Ecto neural progenitor cell (in vitro differentiated cells): ENCODE measurements around the gene DDR1.
A peak's percentile ranks its signal among the peaks of the same experiment; 100 is the strongest.
"Not testable (repeated sequence)": the region's sequence is repeated elsewhere in the genome, so short reads cannot be mapped to it uniquely, and the experiment has no call there.

Source experiments
- DNase-seq: peaks from one replicate; pipeline ENCODE4 v3.0.0-alpha.2; 2018; ENCODE audit warnings: low spot score

DDR1 gene

DNA sequence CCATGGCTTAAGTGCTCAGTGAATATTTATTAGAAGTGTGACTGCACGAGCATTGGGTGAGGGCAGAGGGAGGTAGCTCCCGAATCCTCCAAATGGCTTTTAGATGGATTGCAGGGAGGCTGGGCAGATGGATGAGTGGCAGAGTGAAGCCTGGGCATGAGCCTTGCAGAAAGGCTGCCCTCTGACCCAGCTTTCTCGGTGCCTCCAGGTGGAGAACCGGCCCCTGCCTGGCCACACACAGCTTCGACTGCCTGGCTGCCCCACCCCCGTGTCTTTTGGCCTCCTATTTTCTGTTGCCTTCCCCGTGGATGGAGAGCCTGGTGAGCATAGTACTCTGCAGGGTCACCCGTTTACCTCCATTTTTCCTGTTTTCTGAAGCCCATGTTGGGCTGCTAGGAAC, 33.2 kb downstream of the DDR1 start:
- DNase-seq, result no peak

DNA sequence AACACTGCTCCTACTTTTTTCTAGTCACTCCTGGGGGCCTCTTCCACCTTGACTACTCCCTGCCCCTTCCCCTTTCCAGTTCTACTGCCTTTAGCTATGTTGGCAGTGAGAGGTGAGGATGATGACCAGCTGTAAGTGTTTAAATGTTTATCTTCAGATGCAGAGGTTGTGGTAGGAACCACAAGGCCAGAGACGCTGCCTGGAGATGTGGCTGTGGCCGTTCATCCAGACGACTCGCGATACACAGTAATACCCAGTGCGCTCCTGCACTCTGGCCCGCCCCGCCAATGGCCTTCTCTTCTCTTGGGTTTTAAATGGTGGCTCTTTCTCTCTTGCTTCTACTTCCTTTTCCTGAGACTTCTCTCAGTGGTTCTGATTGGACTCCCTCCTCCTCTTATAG, 34.4 kb downstream of the DDR1 start:
- no peak for DNase-seq

DNA sequence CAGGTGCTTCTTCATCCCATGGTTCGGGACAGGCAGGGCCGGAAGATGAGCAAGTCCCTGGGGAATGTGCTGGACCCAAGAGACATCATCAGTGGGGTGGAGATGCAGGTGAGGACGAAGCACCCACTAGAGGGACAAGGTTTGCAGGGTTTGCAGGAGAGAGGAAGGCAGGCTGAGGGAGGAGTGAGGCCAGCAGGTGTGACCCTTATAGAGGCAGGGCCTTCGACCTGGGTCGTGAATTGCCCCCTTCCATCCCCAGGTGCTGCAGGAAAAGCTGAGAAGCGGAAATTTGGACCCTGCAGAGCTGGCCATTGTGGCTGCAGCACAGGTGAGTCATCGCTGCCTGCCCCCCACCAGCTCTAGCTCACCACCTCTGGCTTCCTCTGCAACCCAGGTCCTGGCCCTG, 38.1 kb downstream of the DDR1 start:
- no peak for DNase-seq

DNA sequence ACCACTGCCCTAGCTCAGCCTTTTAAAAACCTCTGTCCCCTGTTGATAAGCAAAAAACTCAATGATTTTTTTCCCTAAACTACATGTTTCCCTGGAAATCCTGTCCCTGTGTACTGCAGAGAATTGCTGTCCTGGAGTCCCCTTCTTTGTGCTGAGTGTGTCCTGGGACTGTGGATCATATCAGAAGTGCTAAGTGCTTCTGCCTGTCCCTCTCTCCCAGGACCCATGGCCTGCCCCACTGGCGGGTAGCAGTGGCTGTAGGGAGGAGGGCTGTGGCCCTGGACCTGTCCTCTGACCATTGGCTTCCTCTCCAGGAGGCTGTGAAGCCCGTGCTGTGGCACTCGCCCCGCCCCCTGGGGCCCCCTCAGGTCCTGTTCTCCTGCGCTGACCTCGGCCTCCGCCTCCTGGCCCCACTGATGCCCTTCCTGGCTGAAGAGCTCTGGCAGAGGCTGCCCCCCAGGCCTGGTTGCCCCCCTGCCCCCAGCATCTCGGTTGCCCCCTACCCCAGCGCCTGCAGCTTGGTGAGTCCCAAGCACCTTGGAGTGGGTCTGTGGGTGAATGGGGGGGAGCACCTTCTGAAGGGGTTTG, 39.8 kb downstream of the DDR1 start:
- DNase-seq, result not testable (repeated sequence)

DNA sequence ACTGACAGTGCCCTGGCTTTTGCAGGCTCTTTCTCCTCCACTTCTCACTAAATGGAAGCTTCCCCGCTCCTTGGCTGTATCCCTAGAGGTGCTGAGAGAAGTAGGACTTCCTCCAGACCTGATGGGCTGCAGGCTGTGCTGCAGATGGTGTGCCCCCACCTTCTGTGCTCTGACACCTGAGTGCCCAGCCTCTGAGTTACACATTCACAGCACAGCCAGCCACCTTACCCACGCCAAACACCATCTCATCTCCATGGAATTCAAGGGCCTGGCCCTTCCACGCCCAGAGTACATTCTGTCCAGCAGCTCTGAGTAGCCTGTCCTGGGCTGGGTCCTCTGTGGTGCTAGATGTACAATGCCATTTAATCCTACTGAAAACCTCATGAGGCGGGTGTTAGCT, 42.3 kb downstream of the DDR1 start:
- DNase-seq, result no peak

DNA sequence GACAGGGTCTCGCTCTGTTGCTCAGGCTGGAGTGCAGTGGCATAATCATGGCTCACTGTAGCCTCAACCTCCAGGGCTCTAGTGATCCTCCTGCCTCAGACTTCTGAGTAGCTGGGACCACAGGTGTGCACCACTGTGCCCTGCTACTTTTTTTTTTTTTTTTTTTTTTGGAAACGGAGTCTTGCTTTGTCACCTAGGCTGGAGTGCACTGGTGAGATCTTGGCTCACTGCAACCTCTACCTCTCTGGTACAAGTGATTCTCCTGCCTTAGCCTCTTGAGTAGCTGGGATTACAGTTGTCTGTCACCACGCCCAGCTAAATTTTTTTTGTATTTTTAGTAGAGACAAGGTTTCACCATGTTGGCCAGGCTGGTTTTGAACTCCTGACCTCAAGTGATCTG, 42.8 kb downstream of the DDR1 start:
- DNase-seq, result not testable (repeated sequence)

DNA sequence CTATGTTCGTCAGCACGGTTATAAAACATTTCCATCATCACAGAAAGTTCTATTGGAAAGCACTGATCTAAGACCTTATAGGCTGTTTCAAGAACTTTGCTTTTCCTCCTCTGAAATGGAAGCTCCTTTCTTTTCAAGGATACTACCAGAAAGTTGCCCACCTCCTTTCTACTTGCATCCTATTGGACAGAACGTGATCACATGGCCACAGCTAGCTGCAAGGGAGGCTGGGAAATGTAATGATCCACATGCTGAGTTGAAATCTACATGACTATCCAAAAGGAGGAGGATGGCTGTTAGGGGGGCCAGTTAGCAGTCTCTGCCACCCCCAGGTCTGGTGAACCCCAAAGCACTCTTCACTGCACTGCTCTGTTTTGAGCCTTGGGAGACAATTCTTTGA, 44.4 kb downstream of the DDR1 start:
- DNase-seq, result no peak

DNA sequence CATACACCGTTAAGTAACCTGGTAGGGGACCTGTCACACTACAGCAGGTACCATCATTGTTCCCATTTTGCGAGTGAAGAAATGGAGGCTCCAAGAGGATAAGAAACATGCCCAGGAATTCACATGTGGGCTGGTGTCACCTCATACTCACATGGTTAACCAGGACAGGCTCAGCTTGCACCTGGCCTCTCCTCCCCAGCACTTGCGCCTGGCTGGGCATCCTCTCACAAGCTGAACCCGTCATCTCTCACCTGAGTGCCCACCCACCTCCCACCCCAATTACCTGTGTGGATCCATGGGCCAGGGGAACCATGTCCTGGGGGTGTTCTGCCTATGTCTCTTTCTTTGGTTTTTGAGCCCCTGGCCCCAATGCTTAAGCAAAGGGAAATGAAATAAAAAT, 46.2 kb downstream of the DDR1 start:
- no peak for DNase-seq

DNA sequence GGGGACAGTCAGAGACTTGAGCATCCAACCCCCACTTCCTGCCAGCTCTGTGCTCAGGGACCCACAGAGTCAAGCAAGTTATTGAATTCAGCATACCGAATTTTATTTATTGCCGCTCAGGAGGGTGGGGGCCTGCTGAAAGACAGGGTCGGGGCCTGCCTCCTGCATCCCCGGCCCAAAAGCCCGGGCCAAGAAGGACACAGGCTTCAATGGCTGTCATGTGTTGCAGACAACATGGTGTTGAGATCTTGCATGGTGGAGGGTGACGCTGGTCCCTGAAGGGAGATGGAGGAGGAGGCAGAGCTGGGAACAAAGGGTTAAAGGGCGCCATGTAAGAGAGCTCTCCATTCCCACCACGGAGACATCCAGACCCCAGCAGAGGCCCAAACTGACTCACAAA, 47.0 kb downstream of the DDR1 start:
- DNase-seq, result no peak

DNA sequence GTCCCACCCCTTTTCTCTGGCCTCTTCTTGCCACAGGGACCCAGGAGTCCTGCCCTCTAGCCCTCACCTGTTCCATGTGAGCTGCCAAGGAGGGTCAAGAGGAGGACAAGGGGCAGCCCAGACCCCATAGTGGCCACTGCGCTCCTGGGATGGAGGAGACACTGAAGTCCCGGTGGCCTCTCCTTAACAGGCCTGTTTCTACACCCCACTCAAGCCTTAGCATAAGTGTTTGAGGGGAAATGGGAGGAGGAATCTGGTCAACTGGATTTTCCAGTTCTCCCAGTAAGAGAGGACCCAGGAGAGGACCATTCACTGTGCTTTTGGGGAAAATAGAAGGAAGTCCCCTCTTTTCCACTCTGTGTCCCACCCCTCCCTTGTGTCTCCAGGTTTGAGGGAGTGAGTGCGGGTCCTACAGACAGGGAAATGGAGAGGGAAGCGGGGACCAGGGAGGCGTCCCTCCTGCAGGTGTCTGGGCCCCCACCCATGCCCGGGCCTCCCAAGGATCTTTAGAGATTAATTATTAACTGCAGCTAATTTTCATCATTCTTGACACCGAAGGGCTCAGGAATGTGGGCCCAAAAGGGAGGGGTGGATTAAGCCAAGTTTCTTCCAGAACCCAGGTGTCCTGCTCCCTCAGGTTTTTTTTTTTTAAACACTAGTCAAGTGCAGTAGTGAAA, 47.8 kb downstream of the DDR1 start, which contains the start of gene SFTA2:
Gene SFTA2, minus strand, starts transcription at position 202 of the 677 bp plus-strand sequence. Its CDS starts 74 bp downstream, at position 128.
- no peak for DNase-seq

DNA sequence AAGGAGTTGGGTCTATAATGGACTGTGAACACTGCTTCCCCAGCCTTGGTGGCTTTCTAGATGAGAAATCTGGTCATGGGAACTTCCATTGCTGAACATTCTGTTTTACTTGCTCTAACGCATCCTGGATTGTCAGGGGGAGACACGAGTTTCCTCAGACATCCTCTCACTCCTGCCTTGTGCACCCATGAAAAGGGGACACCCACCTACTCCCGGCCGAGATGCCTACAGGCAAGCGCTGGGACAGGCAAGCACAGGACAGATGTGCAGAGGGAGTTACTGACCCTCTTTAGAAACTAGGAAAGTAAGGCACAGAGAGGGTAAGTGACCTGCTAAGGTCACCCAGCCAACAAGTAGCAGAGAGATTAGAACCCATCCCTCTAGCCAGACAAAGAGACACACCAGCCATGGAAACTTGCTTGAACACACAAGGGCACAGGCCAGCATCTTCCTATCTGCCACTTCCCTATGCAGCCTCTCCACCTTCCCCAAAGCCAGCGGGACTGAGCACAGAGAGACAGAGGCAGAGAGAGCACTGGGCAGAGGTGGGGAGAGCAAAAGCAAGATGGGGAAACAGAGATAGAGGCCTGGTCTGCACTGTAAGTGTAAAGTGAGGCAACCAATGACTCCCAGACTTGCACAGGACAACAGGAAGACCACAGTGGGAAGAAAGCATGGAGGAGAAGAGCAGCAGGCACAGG, 48.5 kb downstream of the DDR1 start:
- no peak for DNase-seq

DNA sequence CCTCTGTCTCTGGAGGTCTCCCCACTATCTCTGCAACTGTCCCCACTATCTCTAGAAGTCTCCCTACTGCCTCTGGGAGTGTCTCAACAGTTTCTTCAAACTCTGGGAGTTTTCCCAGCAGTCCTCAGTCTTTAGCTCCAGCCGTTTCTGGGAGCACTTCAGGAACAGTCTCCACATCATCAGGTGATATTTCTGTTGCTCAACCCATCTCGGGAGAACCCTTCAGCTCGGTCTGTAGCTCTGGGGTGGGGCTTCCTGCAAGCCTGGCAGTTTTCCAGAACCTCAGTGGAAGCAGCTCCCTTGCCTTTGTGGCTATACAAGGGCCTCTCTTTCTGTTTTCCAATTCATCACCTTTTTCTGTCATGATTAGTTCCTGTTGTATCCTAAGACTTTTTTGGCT, 50.7 kb downstream of the DDR1 start:
- no peak for DNase-seq

DNA sequence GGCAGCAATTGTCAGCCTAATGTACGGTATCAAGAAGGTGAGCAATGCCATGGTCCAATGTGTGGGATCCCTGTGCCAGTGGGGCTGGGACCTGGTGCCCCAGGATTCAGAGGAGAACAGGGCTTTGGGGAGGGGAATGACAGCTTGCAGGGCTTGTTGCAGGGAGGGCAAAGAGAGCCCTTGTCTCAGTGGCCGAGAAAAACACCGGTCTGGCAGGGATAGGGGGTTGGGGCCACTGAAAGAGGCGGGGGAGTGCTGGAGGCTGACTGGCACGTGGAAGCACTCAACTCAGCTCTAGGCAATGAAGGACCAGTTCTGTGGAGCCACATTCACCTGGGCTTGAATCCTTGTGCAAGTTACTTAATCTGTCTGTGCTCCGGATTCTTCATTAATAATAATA, 52.9 kb downstream of the DDR1 start:
- DNase-seq, result no peak

DNA sequence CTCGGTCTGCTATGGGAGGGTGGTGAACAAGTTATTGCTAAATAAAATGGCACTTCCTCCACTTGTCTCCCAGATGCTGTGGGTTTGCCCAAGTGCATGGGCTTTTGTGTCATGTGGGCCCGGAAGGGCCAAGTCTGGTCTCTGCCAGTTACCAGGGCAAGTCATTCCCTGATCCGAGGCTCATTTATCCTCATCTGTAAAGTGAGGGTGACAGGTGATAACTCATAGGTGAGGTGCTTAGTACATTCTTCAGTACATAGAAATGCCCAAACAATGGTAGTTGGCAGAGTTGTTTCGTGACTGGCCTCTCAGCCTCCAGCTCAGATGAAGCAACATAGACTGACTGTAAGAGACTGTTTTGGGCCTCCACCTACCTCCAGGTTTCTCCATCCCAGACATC, 54.4 kb downstream of the DDR1 start:
- DNase-seq, result no peak

DNA sequence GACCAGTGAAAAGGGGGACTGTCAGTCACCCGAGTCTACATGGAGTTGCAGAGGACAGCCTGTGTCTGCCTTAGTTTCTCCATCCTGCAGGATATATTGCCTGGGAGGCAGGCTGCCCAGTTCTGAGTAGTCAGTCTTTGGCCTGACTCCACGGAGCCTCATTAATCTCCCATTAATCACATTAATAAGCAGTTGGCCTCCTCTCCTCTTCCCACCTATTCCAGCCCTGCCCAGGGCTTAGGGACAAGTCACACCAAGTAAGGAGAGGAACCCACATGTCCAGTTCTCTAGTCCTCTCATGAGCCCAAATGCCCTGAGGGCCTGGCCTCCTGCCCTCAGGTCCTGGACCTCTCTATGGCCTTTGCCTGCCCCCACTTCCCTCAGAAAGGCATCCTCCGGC, 55.2 kb downstream of the DDR1 start:
- no peak for DNase-seq

DNA sequence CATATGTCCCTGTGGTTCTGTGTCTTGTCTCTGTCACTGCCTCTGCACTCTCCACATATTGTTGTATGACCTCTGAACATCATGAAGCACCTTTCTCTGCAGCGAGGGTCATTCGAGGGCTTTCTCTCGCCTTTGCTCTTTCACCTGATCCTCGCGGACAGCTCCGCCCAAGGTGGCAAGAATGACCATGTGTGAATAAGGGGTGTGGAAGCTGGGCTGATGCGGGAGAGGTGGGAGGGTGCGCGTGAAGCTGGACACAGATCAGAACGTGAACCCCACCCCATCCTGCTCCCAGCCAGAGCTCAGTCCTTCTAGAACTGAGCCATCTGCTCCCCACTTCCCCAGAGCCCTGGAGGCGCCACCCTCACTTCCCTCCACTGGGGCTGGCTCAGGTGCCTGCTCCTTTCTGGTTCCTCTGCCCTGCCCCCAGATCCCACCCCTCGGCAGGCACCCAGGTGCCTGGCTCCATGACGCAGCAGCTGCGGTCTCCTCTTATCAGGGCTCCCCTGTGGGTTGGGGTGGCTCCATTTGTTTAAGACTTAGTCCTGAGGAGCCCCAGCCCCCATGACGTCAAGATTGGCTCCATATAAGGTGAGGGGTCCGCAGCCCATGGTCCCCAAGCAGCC, 56.2 kb downstream of the DDR1 start, which contains the start of gene MUCL3:
Gene MUCL3, plus strand, starts transcription at position 613 of the 626 bp plus-strand sequence. CDS start 27 bp downstream, outside the sequence.
- DNase-seq, result no peak

DNA sequence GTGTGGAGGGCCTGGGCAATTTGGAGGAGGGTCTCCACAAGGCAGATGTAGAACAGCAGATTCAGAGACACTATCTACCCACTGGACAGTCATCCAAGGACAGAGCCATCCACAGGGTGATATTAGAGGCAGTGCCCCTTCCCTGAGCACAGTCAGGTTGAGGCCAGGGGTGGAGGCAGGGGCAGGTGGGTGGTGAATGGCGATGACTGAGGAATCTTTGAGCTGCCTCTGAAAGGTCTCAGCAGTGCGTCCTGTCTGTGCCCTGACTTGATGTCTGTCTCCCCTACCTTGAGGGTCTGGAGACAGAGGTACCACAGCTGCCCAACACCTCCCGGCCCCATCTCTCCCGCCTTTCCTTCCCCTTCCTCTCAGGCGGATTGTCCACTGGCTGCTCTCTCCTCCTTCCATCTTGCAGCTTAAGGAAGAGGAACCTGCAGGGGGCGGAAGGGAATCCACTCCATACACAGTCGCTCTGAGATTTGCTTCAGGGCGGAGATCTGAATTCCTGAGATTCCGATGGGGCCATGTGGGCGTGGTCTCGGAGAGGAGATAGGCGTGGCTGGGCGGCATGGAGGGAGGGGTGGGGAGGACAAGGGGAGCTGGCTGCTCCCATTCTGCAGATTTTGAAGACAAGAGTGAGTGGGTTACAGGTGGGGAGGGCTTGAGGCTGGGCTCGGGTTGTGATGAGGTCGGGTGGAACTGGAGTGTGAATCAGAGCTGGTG, 58.2 kb downstream of the DDR1 start:
- peak; percentile 91 for DNase-seq

DNA sequence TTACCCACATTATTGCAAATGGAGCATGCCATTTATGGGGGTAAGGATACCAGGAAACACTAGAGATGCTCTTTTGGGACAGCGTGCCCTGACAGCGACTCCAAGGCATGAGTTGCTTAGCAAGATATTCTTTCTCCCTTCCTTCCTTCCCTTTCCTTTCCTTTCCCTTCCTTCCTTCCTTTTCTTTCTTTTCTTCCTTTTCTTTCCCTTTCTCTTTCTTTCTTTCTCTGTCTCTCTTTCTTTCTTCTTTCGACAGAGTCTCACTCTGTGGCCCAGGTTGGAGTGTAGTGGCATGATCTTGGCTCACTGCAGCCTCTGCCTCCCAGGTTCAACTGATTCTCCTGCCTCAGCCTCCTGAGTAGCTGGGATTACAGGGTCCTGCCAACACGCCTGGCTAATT, 59.7 kb downstream of the DDR1 start:
- DNase-seq, result no peak

DNA sequence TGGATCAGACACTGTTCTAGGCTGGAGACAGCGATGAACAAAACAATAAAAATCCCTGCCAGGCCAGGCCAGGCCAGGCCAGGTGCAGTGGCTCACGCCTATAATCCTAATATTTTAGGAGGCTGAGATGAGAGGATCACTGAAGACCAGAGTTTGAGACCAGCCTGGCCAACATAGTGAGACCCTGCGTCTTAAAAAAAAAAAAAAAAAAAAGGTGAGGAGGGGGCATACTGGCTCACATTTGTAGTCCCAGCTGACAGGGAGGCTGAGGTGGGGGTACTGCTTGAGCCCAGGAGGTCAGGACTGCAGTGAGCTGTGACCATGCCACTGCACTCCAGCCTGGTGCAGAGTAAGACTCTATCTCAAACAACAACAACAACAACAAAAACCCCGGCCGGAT, 61.0 kb downstream of the DDR1 start:
- no peak for DNase-seq

DNA sequence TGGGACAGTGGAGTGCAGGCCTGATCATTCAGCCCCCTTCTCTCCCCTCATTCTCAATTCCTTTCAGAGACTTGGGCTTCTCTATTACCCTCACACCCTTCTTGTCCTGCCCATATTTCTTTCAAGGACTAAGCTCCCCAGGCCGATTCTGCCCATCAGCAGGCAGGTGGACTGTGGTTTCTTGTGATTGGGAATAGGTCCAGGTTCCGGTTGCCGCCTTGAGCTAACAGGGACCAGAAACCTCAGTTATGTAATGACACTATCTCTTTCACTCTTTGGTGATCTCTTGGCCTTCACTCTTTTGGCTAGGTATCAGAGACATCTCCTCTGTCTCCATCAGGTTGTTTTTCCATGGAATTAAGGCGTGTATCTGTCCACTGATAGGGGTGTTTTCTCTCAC, 62.9 kb downstream of the DDR1 start:
- no peak for DNase-seq

DNA sequence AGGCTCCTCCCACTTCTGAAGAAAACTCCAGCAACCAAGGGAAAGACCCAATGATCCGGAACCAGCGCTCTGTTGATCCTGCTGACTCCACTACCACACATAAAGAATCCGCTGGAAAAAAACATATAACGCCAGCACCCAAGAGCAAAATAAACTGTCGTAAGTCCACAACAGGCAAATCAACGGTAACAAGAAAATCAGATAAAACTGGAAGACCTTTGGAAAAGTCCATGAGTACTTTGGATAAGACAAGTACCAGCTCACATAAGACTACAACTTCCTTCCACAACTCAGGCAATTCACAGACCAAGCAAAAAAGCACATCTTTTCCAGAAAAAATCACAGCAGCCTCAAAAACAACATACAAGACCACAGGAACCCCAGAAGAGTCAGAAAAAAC, 64.5 kb downstream of the DDR1 start:
- DNase-seq, result no peak
